HCT116 (cell line): ENCODE measurements around the gene ADCY2. TPM values are rescaled to one million over a fixed set of nuclear protein-coding genes. Genes with fewer than 3 reads are reported as not detected.

Source experiments
- ATAC-seq: fragments of 200-7000 bp; cut with Tn5 transposase; 2 replicates; pipeline ENCODE4 v1.9.1; 2020; ENCODE audit warnings: mild to moderate bottlenecking, moderate library complexity
- BruUV-seq: library from RNA; stranded (reverse); fragments of 400-500 nt; replicated peaks from 2 replicates; lab custom pipeline; 2021; lab: Mats Ljungman, UMichigan
- CTCF ChIA-PET: fragments of 300-600 bp; sonication (Branson Sonifier 250); formaldehyde crosslinking; loops from one replicate; lab custom pipeline; 2021; ENCODE audit warnings: antibody characterized with exemption; lab: Charles Lee
- POLR2A ChIA-PET: fragments of 300-600, 350-600 bp; sonication (Branson Sonifier 250); formaldehyde crosslinking; loops from one replicate; lab custom pipeline; 2021; ENCODE audit warnings: antibody characterized with exemption; lab: Charles Lee
- RAD21 ChIA-PET, 2 experiments: fragments of 300-600 bp; sonication (Branson Sonifier 250); formaldehyde crosslinking; loops; one replicate each; lab custom pipeline; 2023; ENCODE audit warnings: low total read pairs in 2 of 2; ENCODE audit not compliant: uncharacterized antibody in 2 of 2, unreplicated experiment in 2 of 2, low non-redundant PET in 1 of 2; lab: Charles Lee
- DNase-seq: peaks from one replicate; pipeline ENCODE4 v3.0.0-alpha.2; 2010; ENCODE audit warnings: low read depth, low spot score
- H2AFZ ChIP-seq: fragments of 200-600 bp; shearing (Covaris generic), sonication (generic); 2 replicates; pipeline ENCODE4 v1.6.1; 2017; ENCODE audit warnings: low read depth, mixed run types, mixed read lengths, antibody characterized with exemption, low read length; ENCODE audit not compliant: poor library complexity, severe bottlenecking
- H3K27ac ChIP-seq: 2 replicates; pipeline ENCODE4 v1.5.1; 2012; ENCODE audit warnings: low read depth, low read length
- H3K27me3 ChIP-seq: fragments of 200-600 bp; sonication (generic); 2 replicates; pipeline ENCODE4 v1.6.1; 2016; ENCODE audit warnings: mixed run types, low read length, mixed read lengths; ENCODE audit not compliant: insufficient read depth
- H3K36me3 ChIP-seq, 2 experiments: fragments of 200-500 bp in 1 of 2; fragments of 200-600 bp in 1 of 2; sonication (Bioruptor generic) in 1 of 2; sonication (generic) in 1 of 2; 2 replicates each; pipeline versions ENCODE4 v1.5.1 to v1.6.1; 2014 to 2016; ENCODE audit warnings: low read length in 2 of 2, inconsistent platforms in 1 of 2, mixed read lengths in 1 of 2, mixed run types in 1 of 2; ENCODE audit not compliant: insufficient read depth in 2 of 2, control insufficient read depth in 1 of 2
- H3K4me1 ChIP-seq, 2 experiments: fragments of 200-600 bp in 1 of 2; sonication (generic) in 1 of 2; 2 replicates each; pipeline versions ENCODE4 v1.5.1 to v1.6.1; 2012 to 2017; ENCODE audit warnings: low read length in 2 of 2, inconsistent platforms in 1 of 2, mild to moderate bottlenecking in 1 of 2, mixed read lengths in 1 of 2, mixed run types in 1 of 2, moderate library complexity in 1 of 2; ENCODE audit not compliant: insufficient read depth in 2 of 2, control insufficient read depth in 1 of 2
- H3K4me2 ChIP-seq: fragments of 200-600 bp; sonication (generic); 2 replicates; pipeline ENCODE4 v1.6.1; 2017; ENCODE audit warnings: mixed run types, low read length, mixed read lengths
- H3K4me3 ChIP-seq, 2 experiments: fragments of 200-600 bp in 1 of 2; sonication (generic) in 1 of 2; replicated peaks in 1 of 2; 2 replicates each; pipeline ENCODE4 v1.5.1; 2011 to 2016; ENCODE audit warnings: low read length in 2 of 2, control low read depth in 1 of 2, low read depth in 1 of 2, mild to moderate bottlenecking in 1 of 2, mixed read lengths in 1 of 2, mixed run types in 1 of 2
- H3K79me2 ChIP-seq: fragments of 200-600 bp; sonication (generic); 2 replicates; pipeline ENCODE4 v1.6.1; 2017; ENCODE audit warnings: mild to moderate bottlenecking, mixed run types, low read length, moderate library complexity, mixed read lengths; ENCODE audit not compliant: insufficient read depth
- H3K9ac ChIP-seq: fragments of 200-600 bp; sonication (generic); 2 replicates; pipeline ENCODE4 v1.6.1; 2016; ENCODE audit warnings: low read length, mixed read lengths
- H3K9me2 ChIP-seq: fragments of 200-600 bp; sonication (generic), shearing (Covaris generic); 2 replicates; pipeline ENCODE4 v1.6.1; 2017; ENCODE audit warnings: mixed run types, mild to moderate bottlenecking, moderate library complexity; ENCODE audit not compliant: insufficient read depth
- H3K9me3 ChIP-seq, 2 experiments: fragments of 200-500 bp in 1 of 2; fragments of 200-600 bp in 1 of 2; sonication (Bioruptor generic) in 1 of 2; sonication (generic) in 1 of 2; 2 replicates each; pipeline ENCODE4 v1.6.1; 2014 to 2017; ENCODE audit warnings: low read length in 2 of 2, mixed read lengths in 2 of 2, inconsistent platforms in 1 of 2, low read depth in 1 of 2, mild to moderate bottlenecking in 1 of 2, mixed run types in 1 of 2, moderate library complexity in 1 of 2; ENCODE audit not compliant: control insufficient read depth in 1 of 2, insufficient read depth in 1 of 2
- H4K20me1 ChIP-seq: fragments of 200-600 bp; sonication (generic), shearing (Covaris generic); 2 replicates; pipeline ENCODE4 v1.6.1; 2017; ENCODE audit warnings: mixed run types, mild to moderate bottlenecking, moderate library complexity; ENCODE audit not compliant: insufficient read depth
- EZH2 ChIP-seq: fragments of 200-600 bp; sonication (generic); IDR thresholded peaks from 2 replicates; pipeline ENCODE4 v1.6.1; 2017; ENCODE audit warnings: antibody characterized with exemption, mixed run types
- ZFX ChIP-seq: fragments of 450-650 bp; IDR thresholded peaks from 2 replicates; pipeline ENCODE4 v1.6.1; 2017
- intact Hi-C: fragments of 100-400 bp; cut with micrococcal nuclease; formaldehyde crosslinking; loops from 2 replicates; pipeline ENCODE4 v1.10.0; 2022
- total RNA-seq: library from RNA; stranded (reverse); gene quantifications from one replicate; pipeline ENCODE4 v1.2.1, GENCODE V29; 2021; ENCODE audit not compliant: unreplicated experiment
- TF ChIP-seq, protein P1 (sequence below): IDR thresholded peaks from 2 replicates; pipeline ENCODE4 v1.6.1; 2012
- TF ChIP-seq, protein P2 (sequence below), 3 experiments: fragments of 200-600 bp in 1 of 3; sonication (generic) in 1 of 3; IDR thresholded peaks in 2 of 3; conservative IDR thresholded peaks in 1 of 3; 2 replicates each; pipeline ENCODE4 v1.5.1; 2012 to 2017; ENCODE audit warnings: low read depth in 2 of 3, low read length in 2 of 3, antibody characterized with exemption in 1 of 3, borderline replicate concordance in 1 of 3, control low read depth in 1 of 3, mild to moderate bottlenecking in 1 of 3, mixed read lengths in 1 of 3, mixed run types in 1 of 3, moderate library complexity in 1 of 3; ENCODE audit not compliant: insufficient read depth in 1 of 3
- TF ChIP-seq, protein P3 (sequence below): IDR thresholded peaks from 2 replicates; pipeline ENCODE4 v1.6.1; 2011; ENCODE audit warnings: mild to moderate bottlenecking, low read length, moderate library complexity; ENCODE audit not compliant: insufficient replicate concordance; ENCODE audit errors: extremely low read depth

The ADCY2 gene
- total RNA-seq, 1 experiment from 2014 or later = 0.15 TPM

DNA sequence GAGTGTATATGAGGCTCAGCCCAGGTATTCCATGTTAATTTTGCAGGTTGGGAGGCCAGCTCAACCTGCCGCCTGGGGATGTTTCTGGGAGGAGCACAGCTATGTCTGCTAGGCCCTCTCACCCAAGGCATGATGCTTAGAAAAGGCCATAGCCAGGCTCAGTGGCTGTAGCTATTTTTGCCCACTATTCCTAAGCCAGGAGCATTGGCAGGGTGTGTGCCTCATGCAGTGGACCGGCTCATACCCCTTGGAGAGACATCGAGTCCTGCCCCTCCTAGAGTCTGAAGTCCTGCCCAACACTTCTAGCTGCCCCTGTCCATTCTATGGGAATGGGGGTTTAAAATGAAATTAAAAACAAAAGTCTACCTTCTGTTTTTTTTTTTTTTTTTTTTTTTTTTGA, 22.3 kb downstream of the ADCY2 start:
- Histone ChIP-seq H2AFZ (no peak overlapping the region), H3K79me2 (no peaks in the 10 kb centered on the region), H3K27me3 (no peaks in the 10 kb centered on the region), H3K9me2 (no peaks in the 10 kb centered on the region), H3K4me1 (no peaks in the 10 kb centered on the region), H3K27ac (no peak overlapping the region), H3K36me3 (no peaks in the 10 kb centered on the region), H3K4me3 (no peak overlapping the region), H3K9ac (no peak overlapping the region), H3K9me3 (peaks cover 5 to 20% of the 10 kb centered on the region in 2 experiments; a peak in 2 of 4 replicates), H4K20me1 (no peaks in the 10 kb centered on the region), H3K4me2 (no peak overlapping the region)
- RAD21 ChIA-PET = no interaction called here
- TF ChIP-seq EZH2 = no peak
- no peak for TF ChIP-seq ZFX
- TF ChIP-seq, protein P1, sequence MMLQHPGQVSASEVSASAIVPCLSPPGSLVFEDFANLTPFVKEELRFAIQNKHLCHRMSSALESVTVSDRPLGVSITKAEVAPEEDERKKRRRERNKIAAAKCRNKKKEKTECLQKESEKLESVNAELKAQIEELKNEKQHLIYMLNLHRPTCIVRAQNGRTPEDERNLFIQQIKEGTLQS = no peak
- TF ChIP-seq, protein P2, sequence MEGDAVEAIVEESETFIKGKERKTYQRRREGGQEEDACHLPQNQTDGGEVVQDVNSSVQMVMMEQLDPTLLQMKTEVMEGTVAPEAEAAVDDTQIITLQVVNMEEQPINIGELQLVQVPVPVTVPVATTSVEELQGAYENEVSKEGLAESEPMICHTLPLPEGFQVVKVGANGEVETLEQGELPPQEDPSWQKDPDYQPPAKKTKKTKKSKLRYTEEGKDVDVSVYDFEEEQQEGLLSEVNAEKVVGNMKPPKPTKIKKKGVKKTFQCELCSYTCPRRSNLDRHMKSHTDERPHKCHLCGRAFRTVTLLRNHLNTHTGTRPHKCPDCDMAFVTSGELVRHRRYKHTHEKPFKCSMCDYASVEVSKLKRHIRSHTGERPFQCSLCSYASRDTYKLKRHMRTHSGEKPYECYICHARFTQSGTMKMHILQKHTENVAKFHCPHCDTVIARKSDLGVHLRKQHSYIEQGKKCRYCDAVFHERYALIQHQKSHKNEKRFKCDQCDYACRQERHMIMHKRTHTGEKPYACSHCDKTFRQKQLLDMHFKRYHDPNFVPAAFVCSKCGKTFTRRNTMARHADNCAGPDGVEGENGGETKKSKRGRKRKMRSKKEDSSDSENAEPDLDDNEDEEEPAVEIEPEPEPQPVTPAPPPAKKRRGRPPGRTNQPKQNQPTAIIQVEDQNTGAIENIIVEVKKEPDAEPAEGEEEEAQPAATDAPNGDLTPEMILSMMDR (IDR thresholded peaks at IDR 0.05 in 2 of 3, conservative IDR thresholded peaks at IDR 0.05 in 1 of 3; ENCODE audit: borderline replicate concordance in 1 of 3, insufficient read depth in 1 of 3, low read depth in 2 of 3, low read length in 2 of 3) = no peak
- TF ChIP-seq, protein P3, sequence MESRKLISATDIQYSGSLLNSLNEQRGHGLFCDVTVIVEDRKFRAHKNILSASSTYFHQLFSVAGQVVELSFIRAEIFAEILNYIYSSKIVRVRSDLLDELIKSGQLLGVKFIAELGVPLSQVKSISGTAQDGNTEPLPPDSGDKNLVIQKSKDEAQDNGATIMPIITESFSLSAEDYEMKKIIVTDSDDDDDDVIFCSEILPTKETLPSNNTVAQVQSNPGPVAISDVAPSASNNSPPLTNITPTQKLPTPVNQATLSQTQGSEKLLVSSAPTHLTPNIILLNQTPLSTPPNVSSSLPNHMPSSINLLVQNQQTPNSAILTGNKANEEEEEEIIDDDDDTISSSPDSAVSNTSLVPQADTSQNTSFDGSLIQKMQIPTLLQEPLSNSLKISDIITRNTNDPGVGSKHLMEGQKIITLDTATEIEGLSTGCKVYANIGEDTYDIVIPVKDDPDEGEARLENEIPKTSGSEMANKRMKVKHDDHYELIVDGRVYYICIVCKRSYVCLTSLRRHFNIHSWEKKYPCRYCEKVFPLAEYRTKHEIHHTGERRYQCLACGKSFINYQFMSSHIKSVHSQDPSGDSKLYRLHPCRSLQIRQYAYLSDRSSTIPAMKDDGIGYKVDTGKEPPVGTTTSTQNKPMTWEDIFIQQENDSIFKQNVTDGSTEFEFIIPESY = no peak
- POLR2A ChIA-PET = no interaction called here
- ATAC-seq = no peak
- CTCF ChIA-PET = no interaction called here
- intact Hi-C loops = no loop called here
- no TSS peak for BruUV-seq
- DNase-seq = no peak
